Activated T-cell treated with anti-CD3 and anti-CD28 coated beads for 1 hour (primary cell): ENCODE measurements around the gene HSPA1L.
A peak's percentile ranks its signal among the peaks of the same experiment; 100 is the strongest.
"Not testable (repeated sequence)": the region's sequence is repeated elsewhere in the genome, so short reads cannot be mapped to it uniquely, and the experiment has no call there.

Experiments
- DNase-seq: peaks from one replicate; pipeline ENCODE4 v3.0.0-alpha.2; 2020; ENCODE audit warnings: low read depth

Gene HSPA1L

GRCh38 chr6:31815025-31815838, at the start of gene HSPA1L, which contains the start of gene HSPA1A:
TSS of gene HSPA1L (minus strand) at chr6:31815283. CDS start at chr6:31811972, 3,311 bp downstream.
TSS of gene HSPA1A (plus strand) at chr6:31815543. CDS start at chr6:31815757, 214 bp downstream.
- DNase-seq: peak; percentile 49

- DNase-seq: no peak
Observed at GRCh38 chr6:31864818-31865204, 49.7 kb upstream of the HSPA1L start.

DNA sequence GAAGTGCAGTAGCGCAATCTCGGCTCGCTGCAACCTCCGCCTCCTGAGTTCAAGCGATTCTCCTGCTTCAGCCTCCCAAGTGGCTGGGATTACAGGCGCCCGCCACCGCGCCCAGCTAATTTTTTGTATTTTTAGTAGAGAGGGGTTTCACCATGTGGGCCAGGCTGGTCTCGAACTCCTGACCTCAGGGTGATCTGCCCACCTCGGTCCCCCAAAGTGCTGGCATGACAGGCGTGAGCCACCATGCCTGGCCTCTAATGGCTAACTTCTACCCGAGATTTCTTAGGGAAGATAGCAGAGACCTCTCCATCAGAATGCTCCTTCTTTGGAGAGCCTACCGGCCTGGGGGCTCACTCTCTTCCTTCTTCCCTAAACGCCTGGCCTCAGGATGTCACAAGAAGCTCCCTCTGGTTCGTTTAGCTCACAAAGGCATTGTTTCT, 49.1 kb upstream of the HSPA1L start:
- DNase-seq: not testable (repeated sequence)

GRCh38 chr6:31862344-31863235, 47.5 kb upstream of the HSPA1L start, which contains the start of gene NEU1:
TSS of gene NEU1 (minus strand) at chr6:31862821. CDS start at chr6:31862776, 45 bp downstream.
- peak; percentile 97 for DNase-seq

DNA sequence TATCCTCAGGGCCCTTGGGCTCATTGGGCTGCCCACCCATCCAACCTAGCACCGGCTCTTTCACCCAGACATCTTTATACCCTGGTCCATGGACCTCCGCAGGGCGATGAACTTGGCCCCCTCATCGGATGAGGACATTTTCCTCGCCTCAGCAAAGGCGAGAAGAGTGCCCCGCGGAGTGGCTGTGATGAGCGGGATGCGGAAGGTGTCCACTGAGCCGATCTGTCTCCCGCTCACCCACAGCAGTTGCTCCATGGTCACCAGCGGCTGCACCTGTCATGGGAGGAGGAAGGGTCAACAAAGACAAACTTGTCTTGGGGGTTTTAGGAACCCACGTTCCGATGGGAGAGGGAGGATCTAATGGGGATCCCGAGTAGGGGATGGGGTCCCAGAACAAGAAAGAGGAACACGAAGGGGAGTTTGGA, 46.8 kb upstream of the HSPA1L start:
- no peak for DNase-seq

- DNase-seq: no peak
Observed at GRCh38 chr6:31861150-31861549, 46.1 kb upstream of the HSPA1L start.

GRCh38 chr6:31860349-31860748, 45.3 kb upstream of the HSPA1L start:
- DNase-seq: no peak

DNA sequence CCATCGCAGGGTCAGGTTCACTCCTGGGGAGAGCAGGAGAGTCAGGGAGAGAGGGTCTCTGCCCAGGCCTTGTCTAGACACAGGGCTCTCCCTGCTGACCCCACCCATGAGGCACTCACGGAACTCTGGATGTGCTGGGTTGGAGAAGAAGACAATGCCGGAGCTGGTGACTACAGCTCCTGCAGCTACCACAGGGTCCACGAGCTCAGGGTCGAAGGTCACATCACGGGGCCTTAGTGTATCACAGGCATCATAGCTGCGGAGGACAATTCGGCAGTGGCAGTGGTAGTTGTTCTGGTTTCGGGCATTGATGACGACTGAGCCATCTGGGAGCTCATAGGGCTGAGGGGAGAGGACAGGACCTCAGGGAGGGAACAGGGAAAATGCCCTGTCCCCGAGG, 44.8 kb upstream of the HSPA1L start:
- no peak for DNase-seq

DNA sequence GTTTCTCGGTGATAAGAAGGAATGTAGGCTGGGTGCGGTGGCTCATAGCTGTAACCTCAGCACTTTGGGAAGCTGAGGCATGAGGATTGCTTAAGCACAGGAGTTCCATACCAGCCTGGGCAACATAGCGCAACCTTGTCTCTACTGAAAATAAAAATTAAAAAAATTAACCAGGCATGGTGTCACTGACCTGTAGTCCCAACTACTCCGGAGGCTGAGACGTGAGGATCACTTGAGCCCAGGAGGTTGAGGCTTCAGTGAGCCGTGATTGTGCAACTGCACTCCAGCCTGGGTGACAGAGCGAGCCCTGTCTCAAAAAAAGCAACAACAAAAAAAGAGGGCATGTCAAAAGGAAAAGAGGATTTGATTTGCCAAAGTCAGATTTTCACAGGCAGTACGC, 43.6 kb upstream of the HSPA1L start:
- no peak for DNase-seq

DNA sequence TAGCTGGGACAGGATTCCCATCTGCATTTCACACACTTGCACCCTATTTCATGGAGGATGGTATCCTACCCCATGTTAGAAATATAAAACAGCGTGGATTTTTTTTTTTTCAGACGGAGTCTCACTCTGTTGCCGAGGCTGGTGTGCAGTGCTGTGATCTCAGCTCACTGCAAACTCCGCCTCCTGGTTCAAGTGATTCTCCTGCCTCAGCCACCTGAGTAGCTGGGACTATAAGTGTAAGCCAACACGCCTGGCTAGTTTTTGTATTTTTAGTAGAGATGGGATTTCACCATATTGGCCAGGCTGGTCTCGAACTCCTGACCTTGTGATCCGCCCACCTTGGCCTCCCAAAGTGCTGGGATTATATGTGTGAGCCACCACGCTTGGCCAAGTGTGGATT, 42.7 kb upstream of the HSPA1L start:
- DNase-seq: not testable (repeated sequence)

GRCh38 chr6:31851980-31852718, 37.1 kb upstream of the HSPA1L start:
- not testable (repeated sequence) for DNase-seq

DNA sequence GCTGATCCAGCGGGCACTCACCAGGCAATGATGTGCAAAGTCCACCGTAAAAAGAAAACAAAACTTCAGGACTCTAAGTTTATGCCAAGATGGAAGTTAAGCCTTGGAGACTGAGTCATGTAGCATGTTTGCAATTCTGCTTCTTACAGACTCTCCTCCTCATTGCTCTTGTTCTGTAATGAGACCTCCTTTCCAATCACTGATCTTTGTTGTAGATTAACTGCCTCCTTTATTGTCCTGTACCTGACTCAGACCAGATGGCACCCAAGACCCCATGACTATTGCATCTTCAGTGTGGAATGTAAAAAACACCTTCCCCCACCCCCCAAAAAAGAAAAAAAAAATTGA, 36.4 kb upstream of the HSPA1L start:
- DNase-seq: no peak

DNA sequence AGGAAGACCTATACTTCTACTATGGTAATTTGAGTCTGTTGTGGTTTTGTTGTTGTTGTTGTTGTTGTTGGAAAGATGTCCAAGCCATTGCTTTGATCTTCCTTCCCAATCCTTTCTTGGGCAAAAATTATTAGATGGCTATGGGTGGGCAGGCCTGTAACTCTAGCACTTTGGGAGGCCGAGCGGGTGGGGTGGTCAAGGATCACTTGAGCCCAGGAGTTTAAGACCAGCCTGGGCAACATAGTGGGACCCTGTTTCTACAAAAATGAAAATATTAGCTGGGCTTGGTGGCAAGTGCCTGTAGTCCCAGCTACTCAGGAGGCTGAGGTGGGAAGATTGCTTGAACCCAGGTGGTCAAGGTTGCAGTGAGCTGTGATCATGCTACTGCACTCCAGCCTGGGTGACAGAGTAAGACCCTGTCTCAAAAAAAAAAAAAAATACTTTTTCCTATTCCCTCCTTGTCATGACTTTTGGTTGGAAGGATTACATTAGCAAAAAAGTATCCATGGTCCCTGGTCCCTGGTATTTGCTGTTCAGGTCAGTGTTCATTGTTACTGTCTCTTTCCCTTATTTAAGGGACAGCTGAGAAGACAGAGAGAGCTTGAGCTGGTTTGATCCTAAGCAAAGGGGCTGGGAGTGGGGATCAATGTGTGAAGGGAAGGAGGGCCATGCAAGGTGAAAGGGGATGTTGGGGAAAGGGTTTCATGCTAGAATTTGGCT, 35.8 kb upstream of the HSPA1L start:
- no peak for DNase-seq

- DNase-seq: no peak
Observed at GRCh38 chr6:31847276-31847978, 32.3 kb upstream of the HSPA1L start.

GRCh38 chr6:31844507-31844906, 29.4 kb upstream of the HSPA1L start:
- no peak for DNase-seq

- DNase-seq: no peak
Observed at GRCh38 chr6:31842053-31842452, 27.0 kb upstream of the HSPA1L start.

DNA sequence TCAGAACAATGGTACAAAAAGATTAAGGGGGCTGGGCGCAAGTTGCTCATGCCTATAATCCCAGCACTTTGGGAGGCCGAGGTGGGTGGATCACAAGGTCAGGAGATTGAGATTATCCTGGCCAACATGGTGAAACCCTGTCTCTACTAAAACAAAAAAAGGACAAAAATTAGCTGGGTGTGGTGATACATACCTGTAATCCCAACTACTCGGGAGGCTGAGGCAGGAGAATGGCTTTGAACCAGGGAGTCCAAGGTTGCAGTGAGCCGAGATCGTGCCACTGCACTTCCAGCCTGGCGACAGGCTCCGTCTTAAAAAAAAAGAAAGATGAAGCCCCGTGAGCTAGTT, 24.7 kb upstream of the HSPA1L start:
- not testable (repeated sequence) for DNase-seq

DNA sequence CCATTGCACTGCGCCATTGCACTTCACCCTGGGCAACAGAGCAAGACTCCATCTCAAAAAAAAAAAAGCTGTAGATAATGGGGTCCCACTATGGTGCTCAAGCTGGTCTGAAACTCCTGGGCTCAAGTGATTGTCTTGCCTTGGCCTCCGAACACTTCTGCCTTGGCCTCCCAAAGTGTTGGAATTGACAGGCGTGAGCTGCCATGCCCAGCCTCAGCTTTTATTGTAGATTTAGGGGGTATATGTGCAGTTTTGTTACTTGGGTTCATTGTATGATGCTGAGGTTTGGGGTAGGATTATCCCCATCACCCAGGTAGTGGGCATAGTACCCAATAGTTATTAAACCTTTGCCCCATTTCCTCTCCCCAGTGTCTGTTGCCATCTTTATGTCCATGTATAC, 23.9 kb upstream of the HSPA1L start:
- no peak for DNase-seq

DNA sequence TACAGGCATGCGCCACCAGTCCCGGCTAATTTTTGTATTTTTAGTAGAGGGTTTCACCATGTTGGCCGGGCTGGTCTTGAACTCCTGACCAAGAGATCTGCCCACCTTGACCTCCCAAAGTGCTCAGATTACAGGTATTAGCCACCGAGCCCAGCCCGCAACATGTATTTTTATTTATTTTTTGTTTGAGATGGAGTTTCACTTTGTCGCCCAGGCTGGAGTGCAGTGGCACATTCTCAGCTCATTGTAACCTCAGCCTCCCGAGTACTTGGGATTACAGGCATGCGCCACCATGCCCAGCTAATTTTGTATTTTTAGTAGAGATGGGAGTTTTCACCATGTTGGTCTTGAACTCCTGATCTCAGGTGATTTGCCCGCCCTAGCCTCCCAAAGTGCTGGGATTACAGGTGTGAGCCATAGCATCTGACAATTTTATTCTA, 23.1 kb upstream of the HSPA1L start:
- not testable (repeated sequence) for DNase-seq

DNA sequence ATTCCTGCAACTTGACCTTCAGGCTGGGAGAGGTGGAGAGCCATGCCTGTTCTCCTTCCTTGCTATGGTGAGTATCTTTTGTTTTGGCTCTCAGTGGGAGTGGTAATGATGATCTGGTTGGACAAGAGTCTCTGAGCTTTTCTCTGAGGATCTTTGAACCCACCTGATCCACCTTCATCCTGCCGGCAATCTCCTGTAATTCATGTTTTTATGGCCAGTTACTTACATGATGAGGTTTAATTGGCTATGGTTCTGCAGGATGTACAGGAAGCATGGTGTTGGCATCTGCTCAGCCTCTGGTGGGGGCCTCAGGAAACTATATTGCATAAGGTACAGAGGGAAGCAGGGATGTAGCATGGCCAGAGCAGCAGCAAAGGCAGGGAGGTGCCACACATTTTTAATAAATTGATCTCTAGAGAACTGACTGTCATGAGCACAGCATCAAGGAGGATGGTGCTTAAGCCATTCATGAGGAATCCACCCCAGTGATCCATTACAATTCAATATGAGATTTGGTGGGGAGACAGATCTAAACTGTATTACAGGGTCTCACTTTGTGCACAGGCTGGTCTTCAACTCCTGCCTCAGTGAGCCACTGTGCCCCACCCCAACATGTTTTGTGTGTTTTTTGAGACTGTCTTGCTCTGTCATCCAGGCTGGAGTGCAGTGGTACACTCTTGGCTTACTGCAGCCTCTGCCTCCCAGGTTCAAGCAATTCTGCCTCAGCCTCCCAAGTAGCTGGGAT, 22.5 kb upstream of the HSPA1L start:
- DNase-seq: no peak
